HFF-Myc (cell line): ENCODE results near the gene LAMTOR2.

Experiments used
- DNase-seq: peaks from one replicate; pipeline ENCODE4 v3.0.0-alpha.2; 2011; ENCODE audit warnings: low read depth; ENCODE audit errors: extremely low read depth
- H3K4me3 ChIP-seq: replicated peaks from 2 replicates; pipeline ENCODE4 v1.5.1; 2011; ENCODE audit warnings: low read depth, mild to moderate bottlenecking, control low read depth, low read length
- TF ChIP-seq, protein P1 (sequence below): IDR thresholded peaks from 2 replicates; pipeline ENCODE4 v1.5.1; 2012; ENCODE audit warnings: mild to moderate bottlenecking, low read depth, low read length, control low read depth; ENCODE audit errors: missing control alignments

LAMTOR2 gene

DNA sequence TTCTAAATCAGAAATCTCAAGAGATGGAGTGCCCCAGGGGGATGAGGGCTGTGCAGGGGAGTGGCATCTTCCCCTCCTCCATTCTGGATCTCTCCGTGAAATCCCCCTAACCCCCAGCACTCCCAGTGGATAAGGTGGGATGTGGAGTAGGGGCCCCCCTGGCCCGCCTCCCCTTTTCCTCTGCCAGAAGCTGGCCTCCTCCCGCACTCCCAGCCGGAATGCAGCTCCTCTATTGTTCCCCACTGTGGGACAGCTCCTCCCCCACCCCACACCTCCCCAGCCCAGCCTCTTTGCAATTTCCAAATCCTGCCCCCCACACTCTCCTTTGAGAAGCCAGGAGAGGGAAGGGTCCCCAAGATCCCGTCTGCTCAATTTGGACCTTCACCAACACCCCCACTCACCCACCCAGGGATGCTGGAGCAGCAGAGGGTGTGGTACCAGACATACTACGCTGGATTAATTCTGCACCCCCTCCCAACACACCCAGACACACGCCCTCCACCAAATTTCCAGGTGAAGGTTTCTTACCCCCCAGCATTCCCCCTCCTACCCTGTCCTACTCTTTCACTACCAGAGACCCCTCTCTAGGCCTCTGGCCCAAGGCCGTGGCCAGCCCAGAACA lies 25.8 kb downstream of the LAMTOR2 start:
- peak overlapping the region; percentile 97 for H3K4me3 ChIP-seq
- TF ChIP-seq, protein P1, sequence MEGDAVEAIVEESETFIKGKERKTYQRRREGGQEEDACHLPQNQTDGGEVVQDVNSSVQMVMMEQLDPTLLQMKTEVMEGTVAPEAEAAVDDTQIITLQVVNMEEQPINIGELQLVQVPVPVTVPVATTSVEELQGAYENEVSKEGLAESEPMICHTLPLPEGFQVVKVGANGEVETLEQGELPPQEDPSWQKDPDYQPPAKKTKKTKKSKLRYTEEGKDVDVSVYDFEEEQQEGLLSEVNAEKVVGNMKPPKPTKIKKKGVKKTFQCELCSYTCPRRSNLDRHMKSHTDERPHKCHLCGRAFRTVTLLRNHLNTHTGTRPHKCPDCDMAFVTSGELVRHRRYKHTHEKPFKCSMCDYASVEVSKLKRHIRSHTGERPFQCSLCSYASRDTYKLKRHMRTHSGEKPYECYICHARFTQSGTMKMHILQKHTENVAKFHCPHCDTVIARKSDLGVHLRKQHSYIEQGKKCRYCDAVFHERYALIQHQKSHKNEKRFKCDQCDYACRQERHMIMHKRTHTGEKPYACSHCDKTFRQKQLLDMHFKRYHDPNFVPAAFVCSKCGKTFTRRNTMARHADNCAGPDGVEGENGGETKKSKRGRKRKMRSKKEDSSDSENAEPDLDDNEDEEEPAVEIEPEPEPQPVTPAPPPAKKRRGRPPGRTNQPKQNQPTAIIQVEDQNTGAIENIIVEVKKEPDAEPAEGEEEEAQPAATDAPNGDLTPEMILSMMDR, result no peak
- DNase-seq, result no peak

DNA sequence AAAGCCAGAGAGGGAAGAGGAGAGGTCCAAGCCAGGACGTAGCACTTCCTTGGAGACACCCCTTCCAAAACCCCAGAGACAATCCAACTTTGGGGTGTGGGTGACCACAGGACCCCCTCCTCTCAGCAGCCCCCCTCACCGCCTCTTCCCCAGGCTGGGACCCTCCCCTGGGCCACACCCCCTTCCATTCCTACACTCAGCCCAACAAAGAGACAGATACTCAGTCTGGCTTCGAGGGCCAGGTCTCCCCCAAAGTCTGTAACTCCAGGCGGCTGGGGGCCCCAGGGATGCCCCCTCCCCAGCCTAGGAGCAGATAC lies 26.2 kb downstream of the LAMTOR2 start:
- no peak for DNase-seq
- peak overlapping the region; percentile 97 for H3K4me3 ChIP-seq
- TF ChIP-seq, protein P1, result no peak

DNA sequence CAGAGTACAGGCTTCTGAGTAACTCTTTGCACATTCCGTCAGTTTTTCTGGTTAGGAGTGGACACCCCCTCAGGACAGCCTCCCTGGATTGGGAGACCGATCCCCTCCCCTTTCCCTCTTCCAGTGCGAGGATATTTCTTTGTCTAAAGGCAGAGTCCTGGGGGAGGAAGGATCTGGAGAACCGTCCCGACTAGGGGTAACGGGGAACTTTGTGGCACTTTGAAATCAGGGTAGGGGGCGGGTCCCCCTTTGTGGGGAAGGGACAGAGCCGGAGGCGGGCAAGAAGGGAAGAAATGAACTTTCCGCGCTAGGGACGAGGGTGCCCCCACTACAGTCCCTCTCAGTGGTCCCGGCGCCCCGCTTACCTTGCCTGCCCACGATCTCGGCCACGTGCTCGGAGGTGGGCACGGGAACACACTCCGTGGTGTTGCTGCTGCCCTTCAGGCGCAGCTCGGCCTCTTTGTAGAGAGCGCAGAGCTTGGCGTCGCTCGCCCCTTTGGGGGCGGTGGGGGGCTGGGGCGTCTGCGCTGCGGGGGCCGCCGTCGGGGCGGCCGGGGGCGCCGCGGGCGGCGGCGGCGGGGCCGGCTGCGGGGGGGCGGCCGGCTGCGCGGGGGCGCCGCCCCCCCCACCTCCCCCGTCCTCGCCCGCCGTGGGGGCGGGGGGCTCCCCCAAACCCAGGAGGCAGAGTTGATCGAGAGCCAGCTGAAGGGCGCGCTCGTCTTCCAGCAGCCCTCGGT lies 26.8 kb downstream of the LAMTOR2 start:
- peak overlapping the region; percentile 97 for H3K4me3 ChIP-seq
- TF ChIP-seq, protein P1, result no peak
- DNase-seq, result no peak

DNA sequence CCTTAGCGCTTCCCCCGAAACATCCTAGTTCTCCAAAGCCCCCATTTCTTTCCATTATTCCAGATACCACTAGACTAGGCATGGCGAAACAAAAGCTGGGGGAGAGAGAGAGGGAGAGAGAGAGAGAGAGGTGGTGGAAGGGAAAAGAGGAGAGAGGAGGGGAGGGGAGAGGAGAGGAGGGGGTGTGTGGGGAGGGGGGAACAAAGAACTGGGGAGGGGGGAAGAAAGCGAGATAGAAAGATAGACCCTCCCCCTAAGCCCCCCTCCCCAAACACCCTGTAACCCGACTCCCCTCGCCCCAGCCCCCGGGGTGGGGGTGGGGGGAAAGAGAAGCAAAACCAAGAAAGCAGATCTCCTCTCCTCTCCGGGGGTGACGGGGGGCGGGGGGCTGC lies 27.3 kb downstream of the LAMTOR2 start:
- TF ChIP-seq, protein P1, result no peak
- peak overlapping the region; percentile 97 for H3K4me3 ChIP-seq
- DNase-seq, result no peak

DNA sequence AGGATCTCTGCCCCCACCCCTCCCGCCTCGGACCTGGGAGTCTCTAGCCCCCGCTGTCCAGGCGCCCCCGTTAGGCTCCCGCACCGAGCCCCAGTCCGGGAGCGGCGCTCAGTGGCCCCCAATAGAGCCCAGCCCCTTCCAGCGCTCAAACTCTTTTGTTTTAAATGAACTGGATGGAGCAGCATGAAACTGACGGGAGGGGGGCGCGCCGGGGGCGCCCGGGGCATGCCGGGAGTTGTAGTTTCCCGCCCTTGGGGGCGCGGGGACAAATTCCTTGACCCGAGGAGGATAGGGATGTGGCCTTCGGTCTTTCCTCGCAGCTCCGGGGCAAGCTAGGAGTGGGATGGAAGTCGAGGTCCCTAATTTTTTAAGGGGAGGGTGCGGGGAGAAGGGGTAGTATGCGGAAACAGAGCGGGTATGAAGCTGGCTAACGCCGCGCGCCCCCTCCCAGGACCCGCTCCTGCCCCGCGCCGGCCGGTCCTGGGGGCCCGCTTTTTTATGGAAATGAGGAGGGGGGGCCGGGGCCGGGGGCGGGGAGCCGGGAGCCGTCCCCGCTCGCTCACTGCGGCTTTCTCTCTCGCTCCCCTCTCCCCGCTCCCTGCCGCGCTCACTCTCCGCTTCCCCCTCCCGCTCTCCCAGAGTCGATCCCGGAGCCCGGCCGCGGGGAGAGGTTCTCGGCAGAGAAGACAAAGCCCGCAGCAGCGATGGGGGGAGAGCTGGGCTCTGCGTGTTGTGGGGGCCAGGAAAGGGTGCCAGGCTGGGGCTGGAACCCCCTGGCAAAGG lies 27.9 kb downstream of the LAMTOR2 start, which contains the start of gene MEX3A:
Gene MEX3A (minus strand): TSS at position 157 of the 783 bp plus-strand sequence. CDS start 467 bp downstream, outside the sequence.
- DNase-seq, result no peak
- H3K4me3 ChIP-seq, result peak within 1 kb of the TSS; percentile 97
- TF ChIP-seq, protein P1, result no peak

DNA sequence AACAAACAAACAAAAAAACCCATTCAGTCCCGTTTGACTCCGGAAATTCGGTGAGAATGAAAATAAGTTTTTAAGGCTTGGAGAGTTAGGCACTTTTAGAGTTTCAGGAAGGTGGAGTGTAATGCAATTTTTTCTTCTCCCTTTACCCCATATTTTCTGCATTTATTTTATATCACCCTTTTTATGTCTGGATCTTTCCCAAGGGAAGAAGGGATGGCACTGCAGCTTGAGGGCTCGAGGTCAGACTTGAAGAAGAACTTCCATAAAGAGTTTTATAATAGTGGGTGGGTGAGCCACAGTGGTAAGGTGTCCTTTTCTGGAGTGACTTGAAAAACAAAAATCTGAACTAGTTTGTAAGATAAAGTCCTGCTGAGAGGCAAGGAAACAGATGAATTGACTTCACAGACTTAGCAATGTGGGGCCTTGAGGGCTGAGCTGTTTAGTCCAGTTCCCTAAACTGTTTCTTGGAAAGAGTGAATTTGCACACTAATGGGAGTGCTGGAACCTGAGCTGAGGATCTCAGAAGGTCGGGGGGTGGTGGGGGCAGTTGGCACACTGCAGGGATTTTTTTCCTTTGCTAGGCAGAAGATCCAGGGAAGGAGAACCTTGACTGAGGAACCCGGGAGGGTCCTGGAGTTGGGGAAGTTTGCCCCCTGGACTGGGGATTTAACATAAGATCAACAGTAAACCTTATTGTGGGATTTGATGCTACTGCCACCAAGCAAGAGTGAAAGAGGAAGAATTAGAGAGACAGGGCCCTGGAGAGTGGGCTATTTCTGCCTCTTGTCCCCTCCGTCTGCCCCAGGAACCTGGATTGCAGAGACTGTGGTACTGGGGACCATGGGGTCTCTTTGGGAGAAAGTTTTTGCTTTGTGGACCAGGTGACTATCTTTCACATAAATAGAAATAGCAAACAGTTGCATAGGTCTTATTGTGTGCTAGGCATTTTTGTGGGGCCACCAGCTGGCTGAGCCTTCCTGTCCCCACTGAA lies 29.5 kb downstream of the LAMTOR2 start:
- peak overlapping the region; percentile 97 for H3K4me3 ChIP-seq
- no peak for DNase-seq
- TF ChIP-seq, protein P1, result no peak
